Natural killer cell (primary cell): ENCODE measurements around the gene SLC35F3. TPM values are rescaled to one million over a fixed set of nuclear protein-coding genes. Genes with fewer than 3 reads are reported as not detected.

Experiments used
- ATAC-seq, 3 donors: fragments of 150-1000 bp in 2 of 3; fragments of 200-7000 bp in 1 of 3; cut with Tn5 transposase; 1 replicate in 1 of 3; 2 replicates in 2 of 3; pipeline ENCODE4 v1.10.0; 2021; ENCODE audit warnings: mild to moderate bottlenecking in 2 of 3, moderate library complexity in 2 of 3
- DNase-seq, 2 donors: peaks; one replicate each; pipeline versions ENCODE4 v3.0.0 to v3.0.0-alpha.2; 2013 to 2021; ENCODE audit warnings: mixed read lengths in 1 of 2
- H3K27ac ChIP-seq: one replicate; pipeline ENCODE4 v1.5.1; 2013; ENCODE audit warnings: mild to moderate bottlenecking, low read length
- H3K27me3 ChIP-seq: one replicate; pipeline ENCODE4 v1.6.1; 2013; ENCODE audit warnings: low read length; ENCODE audit not compliant: control insufficient read depth, insufficient read depth
- H3K36me3 ChIP-seq: one replicate; pipeline ENCODE4 v1.6.1; 2013; ENCODE audit warnings: low read length; ENCODE audit not compliant: control insufficient read depth, insufficient read depth
- H3K4me1 ChIP-seq: one replicate; pipeline ENCODE4 v1.6.1; 2013; ENCODE audit warnings: low read length; ENCODE audit not compliant: control insufficient read depth, insufficient read depth
- H3K4me3 ChIP-seq: one replicate; pipeline ENCODE4 v1.5.1; 2013; ENCODE audit warnings: low read length
- H3K9me3 ChIP-seq: one replicate; pipeline ENCODE4 v1.6.1; 2013; ENCODE audit warnings: low read length; ENCODE audit not compliant: control insufficient read depth, insufficient read depth
- H3K27ac Mint-ChIP-seq, 2 donors: one replicate each; pipeline ENCODE4 v1.8.0; 2022; ENCODE audit warnings: mild to moderate bottlenecking in 2 of 2, mixed read lengths in 2 of 2, moderate library complexity in 1 of 2
- H3K27me3 Mint-ChIP-seq, 2 donors: one replicate each; pipeline ENCODE4 v1.8.0; 2022; ENCODE audit warnings: low read depth in 2 of 2, mixed read lengths in 2 of 2
- H3K36me3 Mint-ChIP-seq: one replicate; pipeline ENCODE4 v1.8.0; 2022; ENCODE audit warnings: mixed read lengths
- H3K4me1 Mint-ChIP-seq, 2 donors: one replicate each; pipeline ENCODE4 v1.8.0; 2022; ENCODE audit warnings: mixed read lengths in 2 of 2
- H3K4me3 Mint-ChIP-seq: one replicate; pipeline ENCODE4 v1.8.0; 2022; ENCODE audit warnings: mild to moderate bottlenecking, moderate library complexity, mixed read lengths
- H3K9me3 Mint-ChIP-seq, 2 donors: one replicate each; pipeline ENCODE4 v1.8.0; 2022; ENCODE audit warnings: mixed read lengths in 2 of 2
- WGBS: methylation state at CpG from one replicate; pipeline ENCODE4 v1.1.7; 2013; ENCODE audit warnings: missing lambda C conversion rate; ENCODE audit not compliant: insufficient coverage; 5-methylcytosine and 5-hydroxymethylcytosine counted together
- intact Hi-C: fragments of 100-400 bp; cut with micrococcal nuclease; formaldehyde crosslinking; loops from one replicate; pipeline ENCODE4 v1.14.2; 2022
- total RNA-seq, 4 donors: library from RNA; stranded (reverse); fragments of 120-200 nt in 1 of 4; gene quantifications; one replicate each; pipeline versions ENCODE4 v1.2.3 to v1.2.4, GENCODE V29; 2013 to 2022
- TF ChIP-seq, protein P1 (sequence below): fragments of 200-600 bp; IDR thresholded peaks from one replicate; pipeline ENCODE4 v1.8.0; 2022; ENCODE audit warnings: antibody characterized with exemption

Gene SLC35F3
- total RNA-seq, 3 donors from 2014 or later (not counting 1 experiment from before 2014, with no cell fraction given), result not detected

DNA sequence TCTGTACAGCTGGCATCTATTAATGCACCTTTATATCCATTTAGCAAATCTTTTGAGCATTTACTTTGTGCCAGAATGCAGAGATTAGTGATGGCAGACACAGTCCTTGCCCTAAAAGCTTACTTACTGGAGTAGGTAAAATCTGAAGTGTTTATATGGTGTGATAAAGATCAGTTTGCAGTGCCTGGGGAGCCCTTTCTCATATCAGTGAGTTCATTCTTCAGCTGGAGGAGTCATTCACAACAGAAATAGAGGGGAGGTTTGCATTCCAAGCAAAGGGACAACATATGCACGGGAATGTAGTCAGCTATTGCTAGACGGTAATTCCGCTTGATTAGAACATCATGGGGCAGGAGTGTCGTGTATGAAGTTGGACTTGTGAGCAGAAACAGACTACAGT is 8.4 kb downstream of the SLC35F3 start:
- no peak for DNase-seq
- peaks cover 5% of the 10 kb centered on the region for H3K36me3 Mint-ChIP-seq
- no peaks in the 10 kb centered on the region for H3K36me3 ChIP-seq
- H3K27me3 ChIP-seq, result no peaks in the 10 kb centered on the region
- 90% methylated on average over 4 of the region's 4 CpGs for WGBS
- TF ChIP-seq, protein P1, sequence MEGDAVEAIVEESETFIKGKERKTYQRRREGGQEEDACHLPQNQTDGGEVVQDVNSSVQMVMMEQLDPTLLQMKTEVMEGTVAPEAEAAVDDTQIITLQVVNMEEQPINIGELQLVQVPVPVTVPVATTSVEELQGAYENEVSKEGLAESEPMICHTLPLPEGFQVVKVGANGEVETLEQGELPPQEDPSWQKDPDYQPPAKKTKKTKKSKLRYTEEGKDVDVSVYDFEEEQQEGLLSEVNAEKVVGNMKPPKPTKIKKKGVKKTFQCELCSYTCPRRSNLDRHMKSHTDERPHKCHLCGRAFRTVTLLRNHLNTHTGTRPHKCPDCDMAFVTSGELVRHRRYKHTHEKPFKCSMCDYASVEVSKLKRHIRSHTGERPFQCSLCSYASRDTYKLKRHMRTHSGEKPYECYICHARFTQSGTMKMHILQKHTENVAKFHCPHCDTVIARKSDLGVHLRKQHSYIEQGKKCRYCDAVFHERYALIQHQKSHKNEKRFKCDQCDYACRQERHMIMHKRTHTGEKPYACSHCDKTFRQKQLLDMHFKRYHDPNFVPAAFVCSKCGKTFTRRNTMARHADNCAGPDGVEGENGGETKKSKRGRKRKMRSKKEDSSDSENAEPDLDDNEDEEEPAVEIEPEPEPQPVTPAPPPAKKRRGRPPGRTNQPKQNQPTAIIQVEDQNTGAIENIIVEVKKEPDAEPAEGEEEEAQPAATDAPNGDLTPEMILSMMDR, result no peak
- H3K4me3 ChIP-seq, result no peak overlapping the region
- no peak overlapping the region for H3K4me3 Mint-ChIP-seq
- H3K27me3 Mint-ChIP-seq, result peaks cover 0 to 17% of the 10 kb centered on the region in 2 donors
- H3K27ac Mint-ChIP-seq, result no peak overlapping the region
- no peaks in the 10 kb centered on the region for H3K4me1 Mint-ChIP-seq
- intact Hi-C loops, result no loop called here
- H3K27ac ChIP-seq, result no peak overlapping the region
- H3K4me1 ChIP-seq, result no peaks in the 10 kb centered on the region
- no peaks in the 10 kb centered on the region for H3K9me3 ChIP-seq
- no peaks in the 10 kb centered on the region for H3K9me3 Mint-ChIP-seq
- no peak for ATAC-seq

DNA sequence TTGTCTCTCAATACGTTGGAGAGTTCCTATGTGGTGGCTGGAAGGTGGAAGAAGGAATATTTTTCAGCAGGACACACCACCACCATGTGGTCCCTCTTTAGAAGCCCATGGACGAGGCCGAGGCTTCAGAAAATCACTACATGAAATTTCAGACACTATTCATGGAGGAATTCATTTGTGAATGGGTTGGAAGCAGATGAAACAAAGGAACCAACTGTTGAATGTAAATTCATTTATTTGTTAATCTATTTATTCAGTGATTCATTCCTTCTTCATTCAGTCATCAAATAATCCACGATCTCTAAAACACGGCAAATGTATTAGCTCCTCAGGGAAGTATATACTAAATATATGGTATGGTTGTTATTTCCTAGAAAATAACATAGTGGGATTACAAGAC is 12.2 kb downstream of the SLC35F3 start:
- Mint-ChIP-seq H3K27me3 (no peaks in the 10 kb centered on the region), H3K4me1 (no peaks in the 10 kb centered on the region), H3K36me3 (no peaks in the 10 kb centered on the region), H3K4me3 (no peak overlapping the region), H3K27ac (no peak overlapping the region), H3K9me3 (peaks cover 0 to 5% of the 10 kb centered on the region in 2 donors)
- intact Hi-C loops, result no loop called here
- H3K4me1 ChIP-seq, result no peaks in the 10 kb centered on the region
- no peaks in the 10 kb centered on the region for H3K9me3 ChIP-seq
- no peak for DNase-seq
- TF ChIP-seq, protein P1, result no peak
- H3K4me3 ChIP-seq, result no peak overlapping the region
- H3K27ac ChIP-seq, result no peak overlapping the region
- WGBS, result 100% methylated on average over 1 of the region's 5 CpGs
- no peaks in the 10 kb centered on the region for H3K27me3 ChIP-seq
- no peak for ATAC-seq
- no peaks in the 10 kb centered on the region for H3K36me3 ChIP-seq

DNA sequence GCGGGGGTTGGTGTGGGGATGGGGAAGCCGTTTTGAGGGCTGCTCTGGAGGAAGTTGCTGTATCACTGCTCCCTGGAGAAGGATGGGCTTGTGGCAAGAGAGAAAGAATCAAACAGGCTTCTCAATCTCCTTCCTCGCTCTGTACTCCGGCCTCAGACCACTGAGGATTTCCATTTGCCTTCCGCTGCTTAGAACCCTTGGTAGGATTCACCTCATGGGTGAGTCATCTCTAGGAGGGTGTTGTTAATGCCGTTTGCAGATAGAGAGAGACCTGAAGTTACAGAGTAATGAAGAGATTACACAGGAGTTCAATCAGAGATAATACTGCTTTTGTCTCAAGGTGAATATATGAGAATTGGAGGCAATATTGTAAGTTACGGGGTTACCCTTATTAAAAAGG is 15.3 kb downstream of the SLC35F3 start:
- H3K36me3 ChIP-seq, result no peaks in the 10 kb centered on the region
- 74% methylated on average over 7 of the region's 7 CpGs for WGBS
- Mint-ChIP-seq H3K36me3 (peaks cover 7% of the 10 kb centered on the region), H3K27me3 (no peaks in the 10 kb centered on the region), H3K4me1 (no peaks in the 10 kb centered on the region), H3K27ac (no peak overlapping the region), H3K9me3 (peaks cover 3 to 9% of the 10 kb centered on the region in 2 donors), H3K4me3 (no peak overlapping the region)
- no peaks in the 10 kb centered on the region for H3K4me1 ChIP-seq
- no peaks in the 10 kb centered on the region for H3K27me3 ChIP-seq
- TF ChIP-seq, protein P1, result no peak
- no peak overlapping the region for H3K27ac ChIP-seq
- no peak for DNase-seq
- ATAC-seq, result no peak
- no peak overlapping the region for H3K4me3 ChIP-seq
- H3K9me3 ChIP-seq, result no peaks in the 10 kb centered on the region
- intact Hi-C loops, result no loop called here

DNA sequence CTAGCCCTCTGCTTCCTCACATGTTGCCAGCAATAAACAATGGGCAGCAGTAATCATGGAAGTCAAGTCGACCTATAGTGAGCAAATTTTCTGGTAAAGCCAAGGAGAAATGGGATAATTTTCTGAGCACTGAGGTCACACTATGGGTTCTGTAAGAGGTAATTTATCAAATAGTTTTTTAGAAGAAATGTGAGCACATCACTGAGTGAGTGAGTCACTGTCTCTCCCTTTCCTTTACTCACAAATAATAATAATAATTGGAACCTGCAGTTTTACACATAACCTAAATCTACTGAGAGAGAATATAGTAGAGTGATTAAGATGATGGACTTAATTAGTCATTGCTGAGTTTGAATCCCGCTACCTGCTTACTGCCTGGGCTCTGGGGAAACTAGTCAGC is 23.6 kb downstream of the SLC35F3 start:
- Histone ChIP-seq H3K9me3 (no peaks in the 10 kb centered on the region), H3K27me3 (no peaks in the 10 kb centered on the region), H3K4me1 (no peaks in the 10 kb centered on the region), H3K36me3 (no peaks in the 10 kb centered on the region), H3K4me3 (no peak overlapping the region), H3K27ac (no peak overlapping the region)
- Mint-ChIP-seq H3K4me3 (no peak overlapping the region), H3K27ac (no peak overlapping the region), H3K36me3 (peaks cover 7% of the 10 kb centered on the region), H3K27me3 (no peaks in the 10 kb centered on the region), H3K4me1 (no peaks in the 10 kb centered on the region), H3K9me3 (peaks cover 4 to 6% of the 10 kb centered on the region in 2 donors)
- intact Hi-C loops, result no loop called here
- no peak for DNase-seq
- no peak for ATAC-seq
- TF ChIP-seq, protein P1, result no peak
- 48% methylated on average over 2 of the region's 2 CpGs for WGBS
